Stomach smooth muscle (tissue), 2 donors: ENCODE data around the gene SHB.

Source experiments
- H3K27ac ChIP-seq: one replicate; pipeline ENCODE4 v1.7.0; 2013; ENCODE audit warnings: mild to moderate bottlenecking, low read length, inconsistent platforms
- H3K27me3 ChIP-seq, 2 donors: one replicate each; pipeline ENCODE4 v1.7.0; 2013; ENCODE audit warnings: low read length in 2 of 2; ENCODE audit not compliant: insufficient read depth in 2 of 2, control insufficient read depth in 1 of 2
- H3K36me3 ChIP-seq, 2 donors: one replicate each; pipeline ENCODE4 v1.7.0; 2013; ENCODE audit warnings: low read length in 2 of 2; ENCODE audit not compliant: control insufficient read depth in 2 of 2, insufficient read depth in 2 of 2
- H3K4me1 ChIP-seq: one replicate; pipeline ENCODE4 v1.7.0; 2013; ENCODE audit warnings: low read length; ENCODE audit not compliant: control insufficient read depth, insufficient read depth
- H3K4me3 ChIP-seq, 2 donors: one replicate each; pipeline ENCODE4 v1.7.0; 2013; ENCODE audit warnings: low read length in 2 of 2
- H3K9ac ChIP-seq, 2 donors: one replicate each; pipeline ENCODE4 v1.7.0; 2013; ENCODE audit warnings: low read length in 2 of 2, mild to moderate bottlenecking in 1 of 2
- H3K9me3 ChIP-seq, 2 donors: one replicate each; pipeline ENCODE4 v1.7.0; 2013; ENCODE audit warnings: low read length in 2 of 2; ENCODE audit not compliant: control insufficient read depth in 2 of 2
- donor health status: healthy.
- donor health status: Pancreatic carcinoma.

SHB gene

DNA sequence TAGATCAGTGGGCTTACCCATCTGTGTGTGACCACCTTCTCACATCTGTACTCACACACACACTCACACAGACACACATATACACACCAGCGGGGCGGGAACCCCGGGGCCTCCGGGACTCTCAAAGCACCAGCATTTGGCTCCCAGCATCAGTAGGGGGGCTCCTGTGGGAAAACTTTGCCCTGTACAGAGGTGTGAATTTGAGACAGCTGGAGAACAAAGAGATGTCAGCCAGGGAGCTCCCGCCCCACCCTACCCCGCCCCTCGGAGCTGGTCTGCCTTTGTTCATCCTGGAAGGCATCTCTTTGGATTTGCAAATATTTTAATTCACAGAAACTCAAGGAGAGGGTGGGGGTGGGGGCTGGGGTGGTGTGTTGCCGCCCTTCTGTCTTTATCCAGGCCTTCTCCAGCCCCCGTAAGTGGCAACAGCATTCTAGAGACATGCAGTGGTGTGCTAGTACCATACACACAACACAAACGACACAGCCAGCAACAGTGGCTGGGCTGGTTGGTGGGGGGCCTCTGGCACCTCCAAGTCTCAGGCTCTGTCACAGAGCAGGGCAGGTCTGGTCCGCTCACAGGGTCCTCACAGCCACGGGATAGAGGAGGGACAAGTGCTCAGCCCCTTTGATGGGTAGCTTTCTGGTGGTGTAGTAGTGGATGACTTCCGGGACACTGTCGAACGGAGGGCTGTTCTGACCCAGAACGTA lies 149.6 kb downstream of the SHB start:
- H3K27me3 ChIP-seq = no peaks in the 10 kb centered on the region
- peaks cover 0 to 9% of the 10 kb centered on the region in 2 donors for H3K36me3 ChIP-seq
- H3K9ac ChIP-seq = no peak overlapping the region
- H3K4me3 ChIP-seq = no peak overlapping the region
- peaks cover 16% of the 10 kb centered on the region for H3K4me1 ChIP-seq
- no peak overlapping the region for H3K27ac ChIP-seq
- no peaks in the 10 kb centered on the region for H3K9me3 ChIP-seq

DNA sequence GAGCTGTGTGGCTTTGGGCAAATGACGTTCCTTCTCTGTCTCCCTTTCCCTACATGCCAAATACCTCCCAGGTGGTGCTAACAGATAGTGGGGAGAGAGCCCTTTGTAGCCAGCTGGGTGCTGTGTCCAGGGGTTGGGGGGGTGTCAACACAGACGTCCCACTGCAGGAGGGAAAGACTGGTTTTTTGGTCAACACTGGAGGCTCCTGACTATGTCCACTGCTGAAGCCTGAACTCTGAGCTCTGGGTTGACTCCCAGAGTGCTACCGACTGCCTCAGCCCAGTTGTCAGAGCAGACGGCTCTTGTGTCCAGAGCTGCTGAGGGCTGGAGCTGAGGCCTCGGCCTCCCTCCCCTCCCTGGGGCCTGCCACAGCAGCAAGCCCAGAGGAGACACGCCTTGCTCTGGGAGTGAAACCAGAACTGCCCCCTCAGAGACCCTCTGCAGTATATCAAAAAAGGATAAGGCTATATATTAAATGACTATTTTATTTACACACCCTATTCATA lies 150.3 kb downstream of the SHB start:
- no peak overlapping the region for H3K9ac ChIP-seq
- H3K27me3 ChIP-seq = no peaks in the 10 kb centered on the region
- no peak overlapping the region for H3K4me3 ChIP-seq
- peaks cover 0 to 9% of the 10 kb centered on the region in 2 donors for H3K36me3 ChIP-seq
- peaks cover 16% of the 10 kb centered on the region for H3K4me1 ChIP-seq
- no peak overlapping the region for H3K27ac ChIP-seq
- H3K9me3 ChIP-seq = no peaks in the 10 kb centered on the region

GRCh38 chr9:37917801-37918664 lies 151.0 kb downstream of the SHB start:
- H3K9me3 ChIP-seq = no peaks in the 10 kb centered on the region
- no peak overlapping the region for H3K9ac ChIP-seq
- H3K36me3 ChIP-seq = peaks cover 0 to 9% of the 10 kb centered on the region in 2 donors
- H3K4me3 ChIP-seq = no peak overlapping the region
- H3K27me3 ChIP-seq = no peaks in the 10 kb centered on the region
- H3K4me1 ChIP-seq = peaks cover 20% of the 10 kb centered on the region
- H3K27ac ChIP-seq = no peak overlapping the region

DNA sequence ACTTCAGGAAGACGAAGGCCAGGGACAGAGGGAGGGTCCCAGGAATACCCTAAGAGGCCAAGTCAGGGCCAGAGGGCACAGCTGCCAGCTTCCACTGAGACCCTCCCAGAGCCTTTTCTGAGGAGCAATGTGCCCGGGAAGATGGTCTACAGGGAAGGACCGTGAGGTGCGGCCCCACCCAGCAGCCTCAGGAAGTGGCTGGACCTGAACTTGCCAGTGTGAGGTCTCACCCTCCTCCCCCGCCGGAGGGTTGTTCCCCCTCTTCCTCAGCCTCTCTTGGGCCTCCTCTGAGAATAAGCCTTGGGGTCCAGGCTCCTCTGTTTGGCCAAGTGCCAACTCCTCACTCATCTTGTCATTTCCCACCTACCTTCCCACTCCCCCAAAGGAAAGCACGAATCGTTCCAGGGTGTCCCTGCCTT lies 151.7 kb downstream of the SHB start:
- Histone ChIP-seq H3K9me3 (no peaks in the 10 kb centered on the region), H3K27me3 (no peaks in the 10 kb centered on the region), H3K4me1 (peaks cover 20% of the 10 kb centered on the region), H3K27ac (peak overlapping the region; percentile 6), H3K9ac (peak overlapping the region in 1 of 2 donors; percentile 21), H3K4me3 (no peak overlapping the region), H3K36me3 (peaks cover 0 to 9% of the 10 kb centered on the region in 2 donors)

DNA sequence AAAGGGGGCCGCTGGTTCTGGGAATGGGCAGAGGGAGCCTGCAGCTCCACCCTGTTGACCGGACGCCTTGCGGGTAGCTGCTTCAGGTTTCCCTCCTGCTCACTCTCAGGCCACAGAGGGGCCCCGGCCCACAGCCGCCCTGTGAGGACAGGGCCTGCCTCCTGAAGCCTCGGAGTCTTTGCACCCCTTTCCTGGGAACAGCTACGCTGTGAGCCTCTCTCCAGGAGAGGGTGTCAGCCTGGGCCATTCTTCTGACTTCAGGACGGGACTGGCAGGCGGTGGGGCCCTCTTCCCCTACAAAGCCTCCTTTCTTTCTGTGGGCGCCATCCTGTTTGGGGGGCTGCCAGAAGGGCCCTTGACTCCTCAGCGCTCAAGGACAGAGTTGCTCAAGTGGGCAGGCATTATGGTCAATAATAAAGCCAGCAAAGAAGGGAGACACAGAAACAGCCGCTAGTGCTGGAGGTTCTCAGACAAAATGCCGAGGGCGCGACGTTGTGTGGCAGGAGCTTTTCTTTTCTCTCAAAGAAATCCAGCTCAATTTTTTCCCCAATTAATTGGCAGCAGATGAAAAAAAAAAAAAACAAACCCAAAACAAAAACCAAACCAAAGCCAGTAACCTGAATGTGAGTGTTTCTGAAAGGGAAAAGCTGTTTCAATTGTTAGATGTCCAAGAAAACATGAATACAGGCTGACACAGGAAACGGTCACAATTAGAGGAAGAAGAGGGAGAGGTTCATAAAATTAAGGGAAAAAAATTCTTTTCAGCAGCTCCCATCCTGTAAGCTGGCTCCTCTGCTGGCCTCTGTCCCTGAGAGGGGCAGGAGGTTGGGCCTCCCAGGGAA lies 152.3 kb downstream of the SHB start:
- Histone ChIP-seq H3K27me3 (no peaks in the 10 kb centered on the region), H3K4me1 (peaks cover 15% of the 10 kb centered on the region), H3K36me3 (peaks cover 0 to 9% of the 10 kb centered on the region in 2 donors), H3K27ac (peak overlapping the region; percentile 6), H3K9ac (no peak overlapping the region), H3K4me3 (no peak overlapping the region), H3K9me3 (no peaks in the 10 kb centered on the region)

GRCh38 chr9:37915911-37916470 lies 153.0 kb downstream of the SHB start:
- H3K27ac ChIP-seq = no peak overlapping the region
- H3K27me3 ChIP-seq = no peaks in the 10 kb centered on the region
- H3K9me3 ChIP-seq = no peaks in the 10 kb centered on the region
- H3K4me1 ChIP-seq = peaks cover 15% of the 10 kb centered on the region
- H3K4me3 ChIP-seq = no peak overlapping the region
- no peak overlapping the region for H3K9ac ChIP-seq
- peaks cover 0 to 9% of the 10 kb centered on the region in 2 donors for H3K36me3 ChIP-seq

DNA sequence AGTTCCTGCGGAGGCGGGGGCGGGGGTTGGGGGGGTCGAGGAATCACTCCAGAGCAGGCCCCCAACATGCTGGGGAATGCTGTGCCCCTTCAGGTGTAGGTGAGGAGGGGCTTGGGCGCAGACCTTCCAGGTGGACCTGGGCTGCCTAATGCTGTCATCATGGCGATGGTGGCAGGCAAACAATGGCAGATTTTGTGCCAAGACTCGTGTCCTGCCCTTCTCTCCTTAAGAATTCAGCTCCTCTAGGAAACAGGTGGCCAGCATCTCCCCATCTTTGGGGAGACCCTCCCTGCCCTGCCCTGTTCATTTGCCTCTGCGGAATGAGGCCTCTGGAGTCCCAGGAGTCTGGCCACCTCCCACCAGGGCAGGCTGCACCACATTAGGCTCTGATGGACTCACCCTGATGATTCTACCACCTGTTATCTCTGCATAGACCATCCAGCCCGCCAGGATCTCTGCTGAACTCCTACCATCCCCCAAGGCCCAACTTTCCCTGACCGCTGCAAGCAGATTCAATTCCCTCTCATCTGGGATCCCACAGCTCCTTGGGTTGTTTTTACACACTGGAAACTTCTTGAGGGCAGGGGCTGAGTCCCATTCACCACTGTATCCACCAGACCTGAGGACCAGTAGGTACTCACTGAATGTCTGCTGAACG lies 154.2 kb downstream of the SHB start:
- no peak overlapping the region for H3K27ac ChIP-seq

GRCh38 chr9:37914154-37914551 lies 154.9 kb downstream of the SHB start:
- H3K4me3 ChIP-seq = no peak overlapping the region
- H3K4me1 ChIP-seq = peaks cover 15% of the 10 kb centered on the region
- H3K9ac ChIP-seq = no peak overlapping the region
- H3K36me3 ChIP-seq = peaks cover 0 to 9% of the 10 kb centered on the region in 2 donors
- H3K27me3 ChIP-seq = no peaks in the 10 kb centered on the region
- no peak overlapping the region for H3K27ac ChIP-seq
- no peaks in the 10 kb centered on the region for H3K9me3 ChIP-seq

More for the DNA sequence above, 154.2 kb downstream of the SHB start:
- peaks cover 0 to 9% of the 10 kb centered on the region in 2 donors for H3K36me3 ChIP-seq
- H3K4me3 ChIP-seq = no peak overlapping the region
- H3K4me1 ChIP-seq = peaks cover 15% of the 10 kb centered on the region
- H3K9ac ChIP-seq = no peak overlapping the region
- no peaks in the 10 kb centered on the region for H3K27me3 ChIP-seq
- no peaks in the 10 kb centered on the region for H3K9me3 ChIP-seq

DNA sequence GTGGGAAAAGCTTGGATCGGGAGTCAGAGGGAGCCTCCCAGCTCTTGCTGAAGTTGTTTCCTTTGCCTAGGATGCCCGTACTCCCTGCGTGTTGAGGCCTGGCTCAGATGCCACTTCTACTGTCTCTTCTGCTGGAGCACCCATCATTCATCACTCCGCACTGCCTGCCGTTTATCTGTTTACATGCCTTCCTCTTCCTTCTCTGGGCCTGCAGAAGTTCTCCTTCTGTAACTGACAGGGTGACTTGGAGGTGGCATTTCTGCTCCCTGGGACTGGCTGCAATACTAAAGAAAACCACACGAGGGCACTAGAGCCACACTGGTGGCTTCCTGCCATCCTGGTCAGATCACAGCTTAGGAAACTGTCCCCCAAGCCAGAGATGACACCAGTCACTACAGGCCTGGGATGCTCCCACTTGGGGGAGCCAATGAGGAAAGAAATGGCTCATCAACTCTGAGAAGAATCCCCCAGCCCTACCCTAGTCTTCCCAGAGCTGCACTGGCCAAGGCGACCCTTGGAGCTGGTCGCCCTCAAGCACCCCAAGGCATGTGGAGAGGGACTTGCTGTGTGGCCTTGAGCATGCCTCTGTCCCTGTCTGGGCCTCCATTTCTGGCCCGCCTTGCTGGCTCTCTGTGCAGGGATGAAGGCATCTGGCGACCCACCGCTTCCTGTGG lies 155.4 kb downstream of the SHB start:
- H3K36me3 ChIP-seq = peaks cover 0 to 9% of the 10 kb centered on the region in 2 donors
- H3K27ac ChIP-seq = no peak overlapping the region
- H3K9me3 ChIP-seq = no peaks in the 10 kb centered on the region
- H3K4me3 ChIP-seq = no peak overlapping the region
- no peaks in the 10 kb centered on the region for H3K27me3 ChIP-seq
- H3K4me1 ChIP-seq = peaks cover 15% of the 10 kb centered on the region
- no peak overlapping the region for H3K9ac ChIP-seq
